ENCODE results near the gene PSMB10.
A peak's percentile ranks its signal among the peaks of the same experiment; 100 is the strongest.
"Not testable (repeated sequence)": the region's sequence is repeated elsewhere in the genome, so short reads cannot be mapped to it uniquely, and the experiment has no call there.

PSMB10 gene
- total RNA-seq: 34.0 to 40.0 reads per million in 2 donors

DNA sequence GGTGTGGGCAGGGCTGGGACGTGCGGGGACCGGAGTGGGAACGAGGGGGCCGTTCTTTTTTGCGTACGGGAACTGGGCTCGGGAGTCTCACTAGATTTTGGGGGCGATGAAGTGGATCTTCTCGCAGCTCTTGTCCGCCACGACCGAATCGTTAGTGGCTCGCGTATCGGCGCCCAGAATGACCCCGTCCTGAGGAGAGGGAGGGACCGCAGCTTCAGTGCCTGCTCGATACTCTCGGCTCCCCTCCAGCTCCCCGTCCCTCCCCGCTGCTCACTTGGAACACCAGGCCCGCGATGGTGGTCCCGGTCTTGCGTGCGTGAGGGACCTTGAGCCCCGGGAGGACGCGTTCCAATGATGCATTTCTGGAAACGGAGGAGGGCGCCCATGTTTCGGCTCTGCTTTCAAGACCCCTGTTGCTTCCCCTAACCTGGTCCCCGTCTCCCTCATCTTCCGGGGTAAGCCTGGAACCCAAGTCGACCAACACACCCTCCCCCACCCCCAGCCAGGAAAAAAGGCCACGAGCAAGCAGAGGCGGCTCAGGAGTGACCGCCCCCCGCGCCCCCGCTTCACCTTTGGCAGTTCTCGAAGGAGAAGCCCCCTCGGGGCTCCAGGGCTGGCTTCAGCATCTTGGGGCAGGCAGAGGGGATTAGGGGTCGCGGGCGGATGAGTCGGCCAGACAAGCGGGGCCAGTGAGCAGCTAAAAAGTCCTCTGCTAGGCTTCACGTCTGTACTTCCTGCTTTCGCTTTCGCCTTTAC lies at the start of gene PSMB10:
TSS of gene PSMB10 (minus strand) at position 727 of the 756 bp plus-strand sequence. CDS start at position 626, 101 bp downstream.
- no peak for DNase-seq

- DNase-seq: no peak
Observed at GRCh38 chr16:67982011-67982696, 45.5 kb upstream of the PSMB10 start.

DNA sequence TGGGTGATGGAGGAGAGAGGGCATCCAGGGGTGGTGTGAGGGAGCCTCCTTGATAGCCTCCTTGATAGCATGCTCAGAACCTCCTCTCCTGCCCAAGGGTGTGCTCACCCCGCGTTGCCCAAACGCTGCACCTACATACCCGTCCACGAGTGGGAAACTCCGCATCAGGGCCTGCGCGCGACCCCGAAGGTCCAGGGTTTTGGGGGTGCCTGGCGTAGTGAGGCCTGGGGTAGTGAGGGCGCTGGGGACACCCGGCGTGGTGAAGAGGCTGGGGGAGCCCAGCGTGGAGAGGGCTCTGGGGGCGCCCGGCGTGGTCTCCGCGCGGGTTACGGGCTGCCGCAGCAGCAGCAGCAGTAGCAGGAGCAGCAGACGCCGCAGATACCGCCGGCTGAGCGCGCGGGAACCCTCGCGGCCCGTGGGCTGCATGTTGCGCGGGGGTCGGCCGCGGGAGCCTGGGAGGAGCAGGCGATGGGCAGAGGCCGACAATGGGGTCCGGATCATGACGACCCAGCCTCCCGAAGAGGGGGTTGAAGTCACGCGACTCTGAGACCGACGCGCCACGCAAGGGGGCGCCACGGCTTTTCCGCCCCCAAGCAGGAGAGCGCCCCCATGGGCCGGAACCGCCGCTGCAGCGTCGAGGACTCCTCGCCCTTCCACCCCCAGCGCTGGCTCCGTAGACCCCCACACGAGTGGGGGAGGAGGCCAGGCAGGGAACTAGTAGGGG lies 43.5 kb upstream of the PSMB10 start, which contains the start of gene DPEP3:
TSS of gene DPEP3 (minus strand) at position 545 of the 724 bp plus-strand sequence. CDS start at position 426, 119 bp downstream.
- no peak for DNase-seq

DNA sequence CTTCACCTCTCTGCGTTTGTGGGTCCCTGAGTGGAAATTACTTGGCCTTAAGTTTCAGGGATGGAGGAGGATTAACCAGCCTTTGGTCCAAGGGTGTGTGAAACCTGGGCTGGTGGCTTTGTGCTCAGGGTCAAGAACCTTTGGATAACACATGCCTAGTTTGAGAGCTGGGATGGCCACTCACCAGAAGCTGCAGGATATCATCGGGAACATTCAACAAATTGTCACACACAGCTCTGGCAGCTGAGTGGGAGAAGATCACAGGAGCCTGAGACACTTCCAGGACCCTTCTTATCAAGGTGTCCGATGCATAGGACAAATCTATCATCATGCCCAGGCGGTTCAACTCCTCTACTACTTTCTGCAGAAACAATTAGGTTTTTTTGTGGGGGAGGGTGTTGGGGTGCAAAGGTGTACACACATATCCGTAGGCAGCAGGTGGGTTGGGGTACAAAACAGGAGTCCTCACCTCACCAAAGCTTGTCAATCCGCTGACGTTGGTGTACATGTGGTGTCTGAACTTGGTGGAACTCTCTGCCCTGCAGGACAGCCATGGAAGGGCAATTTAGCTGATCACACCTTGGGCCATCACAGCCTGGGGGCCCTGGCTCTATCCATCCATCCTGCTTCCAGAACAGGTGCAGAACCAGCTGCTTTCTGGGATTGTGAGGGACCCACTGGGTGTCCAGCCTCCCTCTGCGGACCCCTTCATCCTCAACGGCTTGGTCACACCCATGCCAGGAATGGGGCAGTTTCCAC lies 41.0 kb upstream of the PSMB10 start:
- no peak for DNase-seq

DNA sequence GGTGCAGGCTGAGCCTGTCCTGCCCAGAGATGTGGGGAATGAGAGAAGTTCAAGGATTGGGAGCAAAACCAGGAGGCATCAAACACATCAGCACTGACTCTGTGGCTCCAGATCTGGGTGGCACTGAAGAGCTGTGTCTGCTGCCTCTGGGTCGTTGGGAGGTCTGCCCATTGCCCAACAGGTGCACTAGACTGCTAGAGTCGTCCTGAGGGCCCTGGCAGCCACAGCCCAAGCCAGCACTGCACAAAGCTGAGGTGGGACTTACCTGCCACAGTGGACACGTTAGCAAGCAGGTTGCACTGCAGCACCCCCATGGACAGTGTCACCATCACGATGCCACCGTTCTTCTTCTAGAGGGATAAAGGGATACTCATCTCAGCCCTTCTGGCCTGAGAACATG lies 40.4 kb upstream of the PSMB10 start:
- no peak for DNase-seq

GRCh38 chr16:67976205-67976604 lies 39.6 kb upstream of the PSMB10 start:
- DNase-seq: no peak

GRCh38 chr16:67975321-67976105 lies 38.9 kb upstream of the PSMB10 start:
- no peak for DNase-seq

DNA sequence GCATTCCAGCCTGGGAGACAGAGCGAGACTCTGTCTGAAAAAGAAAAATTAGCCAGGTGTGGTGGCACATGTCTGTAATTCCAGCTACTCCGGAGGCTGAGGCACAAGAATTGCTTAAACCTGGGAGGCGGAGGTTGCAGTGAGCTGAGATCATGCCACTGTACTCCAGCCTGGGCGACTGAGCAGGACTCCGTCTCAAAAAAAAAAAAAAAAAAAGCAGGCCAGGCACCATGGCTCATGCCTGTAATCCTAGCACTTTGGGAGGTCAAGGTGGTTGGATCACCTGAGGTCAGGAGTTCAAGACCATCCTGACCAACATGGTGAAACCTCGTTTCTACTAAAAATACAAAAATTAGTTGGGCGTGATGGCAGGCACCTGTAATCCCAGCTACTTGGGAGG lies 35.6 kb upstream of the PSMB10 start:
- DNase-seq: not testable (repeated sequence)

DNA sequence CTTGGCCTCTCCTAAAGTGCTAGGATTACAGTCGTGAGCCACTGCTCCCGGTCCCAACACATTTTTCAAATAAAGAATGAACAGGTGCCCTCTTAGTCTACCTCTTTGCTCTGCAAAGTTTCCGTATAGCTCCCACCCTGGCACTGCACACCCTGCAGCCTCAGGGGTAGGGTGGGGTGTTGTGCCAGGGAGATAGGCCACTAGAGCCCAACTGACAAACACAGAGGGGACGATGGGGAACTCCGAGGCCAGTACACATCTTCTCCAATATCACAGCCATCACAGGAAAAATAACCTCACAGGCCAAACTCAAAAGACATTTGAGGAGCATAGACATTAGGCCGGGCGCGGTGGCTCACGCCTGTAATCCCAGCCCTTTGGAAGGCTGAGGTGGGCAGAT lies 34.5 kb upstream of the PSMB10 start:
- no peak for DNase-seq

DNA sequence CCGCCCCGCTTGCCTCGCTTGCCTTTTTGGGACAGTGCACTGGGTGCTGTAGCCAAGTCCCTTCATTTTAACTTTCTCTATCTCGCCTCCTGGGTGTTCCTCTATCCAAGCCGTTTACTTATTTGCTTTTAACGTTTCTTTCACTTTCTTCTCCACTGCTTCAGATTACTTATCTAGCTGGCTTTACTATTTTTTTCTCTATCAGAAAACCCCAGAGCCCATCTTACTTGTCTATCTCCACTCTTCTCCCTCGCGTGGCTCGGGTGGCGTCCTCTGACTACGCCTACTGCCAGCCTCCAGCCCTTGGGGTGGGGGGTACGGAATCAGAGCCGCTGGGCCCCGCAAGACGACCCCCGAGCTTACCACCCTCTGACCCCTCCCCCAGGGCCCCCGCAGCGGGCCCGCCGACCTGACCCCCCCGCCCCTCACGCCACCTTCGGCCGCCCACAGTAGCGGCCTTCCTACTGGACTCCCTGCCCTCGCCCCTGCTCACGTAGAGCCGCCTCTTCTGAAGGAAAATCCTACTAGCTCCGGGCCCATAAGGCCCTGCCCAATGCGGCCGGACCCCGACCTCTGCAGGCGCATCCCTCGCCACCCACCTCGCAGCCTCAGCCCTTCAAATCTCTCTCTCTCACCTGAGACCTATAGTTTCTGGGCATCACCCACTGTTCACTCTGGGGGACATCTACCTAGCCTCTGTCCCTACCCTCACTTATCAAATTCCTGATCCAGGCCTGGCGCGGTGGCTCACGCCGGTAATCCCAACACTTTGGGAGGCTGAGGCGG lies 32.8 kb upstream of the PSMB10 start:
- no peak for DNase-seq

DNA sequence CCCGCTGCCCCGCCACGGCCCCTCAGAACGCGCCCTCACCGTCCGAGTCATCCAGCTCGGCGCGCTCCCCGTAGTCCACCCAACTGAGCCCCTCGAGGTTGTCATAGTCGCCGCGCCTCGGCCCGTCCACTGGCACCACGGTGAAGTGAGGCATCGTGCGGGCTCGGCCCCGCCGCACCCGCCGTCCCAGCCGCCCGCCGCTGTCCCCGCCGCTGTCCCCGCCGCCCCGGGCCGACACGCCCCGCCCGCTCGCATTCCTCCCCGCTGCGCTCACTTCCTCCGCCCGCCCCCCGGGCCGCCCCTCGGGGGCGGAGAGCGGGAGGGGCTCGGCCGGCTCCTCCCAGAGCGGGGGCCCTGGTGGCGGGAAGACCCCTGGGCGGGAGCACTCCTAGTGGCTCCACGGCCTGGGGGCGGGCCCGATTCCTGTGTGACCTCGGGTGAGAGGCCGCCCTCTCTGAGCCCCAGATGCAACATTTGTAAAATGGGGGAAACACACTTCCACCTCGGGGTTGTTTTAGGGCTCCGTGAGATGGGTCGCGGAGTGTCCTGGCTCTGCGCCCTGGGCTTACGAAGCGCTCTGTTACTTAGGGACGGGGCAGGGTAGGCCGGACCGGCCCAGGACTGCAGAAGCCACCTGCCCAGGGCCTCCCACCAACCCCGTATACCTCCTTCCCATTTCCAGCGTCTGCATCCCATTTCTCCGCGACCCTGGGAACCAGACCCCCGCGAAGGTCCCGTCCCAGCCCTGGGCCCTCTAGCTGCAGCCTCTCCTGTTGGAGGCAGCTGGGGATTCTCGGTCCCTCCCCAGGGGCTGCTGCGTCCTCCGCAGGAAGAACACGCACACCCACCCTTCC lies 32.0 kb upstream of the PSMB10 start, which contains the start of gene SLC12A4:
TSS of gene SLC12A4 (minus strand) at position 238 of the 854 bp plus-strand sequence. CDS start at position 154, 84 bp downstream.
- peak; percentile 82 for DNase-seq

DNA sequence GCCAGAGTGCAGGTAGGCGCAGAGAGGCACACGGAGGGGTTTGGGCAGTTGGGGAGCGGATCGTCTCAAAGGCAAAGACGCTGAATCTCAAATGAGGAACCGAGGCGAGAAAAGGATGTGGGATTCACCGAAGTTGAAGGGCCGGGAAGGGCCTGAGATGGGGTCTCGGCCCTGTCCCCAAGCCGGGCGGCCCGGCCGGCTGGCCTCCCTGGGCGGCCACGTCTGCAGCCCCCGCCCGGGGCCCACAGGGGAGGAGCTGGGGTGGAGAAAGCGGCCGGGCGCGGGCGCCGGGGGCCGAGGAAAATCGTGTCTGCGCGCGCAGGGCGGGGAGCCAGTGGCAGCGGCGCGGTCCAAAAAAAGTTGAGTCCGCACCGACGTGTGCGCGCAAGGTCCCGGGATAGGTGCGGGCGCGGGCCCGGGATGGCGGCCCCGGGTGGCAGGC lies 31.3 kb upstream of the PSMB10 start:
- DNase-seq: peak; percentile 28

- no peak for DNase-seq
Observed at GRCh38 chr16:67967183-67967957, 30.7 kb upstream of the PSMB10 start.

GRCh38 chr16:67966549-67967182 lies 30.0 kb upstream of the PSMB10 start:
- no peak for DNase-seq

GRCh38 chr16:67965668-67966548 lies 29.3 kb upstream of the PSMB10 start:
- DNase-seq: no peak

- no peak for DNase-seq
Observed at GRCh38 chr16:67964477-67965131, 28.0 kb upstream of the PSMB10 start.

Measured in activated gamma-delta T cell (primary cell).